HepG2 (cell line): ENCODE results near the gene IKZF4. TPM values are rescaled to one million over a fixed set of nuclear protein-coding genes. Genes with fewer than 3 reads are reported as not detected.
A peak's percentile ranks its signal among the peaks of the same experiment; 100 is the strongest.

ENCODE experiments used
- BCLAF1 ChIP-seq: fragments of 450-650 bp; IDR thresholded peaks from 2 replicates; pipeline ENCODE4 v1.6.1; 2017; ENCODE audit warnings: mild to moderate bottlenecking
- CBFB ChIP-seq: sonication (generic); formaldehyde crosslinking; IDR thresholded peaks from 2 replicates; pipeline ENCODE4 v1.4.0; 2020; ENCODE audit warnings: missing genetic modification reagents
- EED ChIP-seq: sonication (generic); formaldehyde crosslinking; IDR thresholded peaks from 2 replicates; pipeline ENCODE4 v1.5.0; 2020; ENCODE audit warnings: mild to moderate bottlenecking, missing genetic modification reagents
- ETV5 ChIP-seq: IDR thresholded peaks from 2 replicates; pipeline ENCODE4 v1.6.1; 2018; ENCODE audit warnings: missing biosample characterization, missing genetic modification reagents, inconsistent platforms, borderline replicate concordance
- HOXA9 ChIP-seq: sonication (generic); formaldehyde crosslinking; IDR thresholded peaks from 2 replicates; pipeline ENCODE4 v1.8.1; 2022; ENCODE audit warnings: missing genetic modification reagents, mild to moderate bottlenecking, moderate library complexity, borderline replicate concordance
- KLF15 ChIP-seq: sonication (generic); formaldehyde crosslinking; IDR thresholded peaks from 2 replicates; pipeline ENCODE4 v1.8.1; 2023; ENCODE audit warnings: borderline replicate concordance, mild to moderate bottlenecking, inconsistent platforms, missing genetic modification reagents, mixed read lengths
- RXRB ChIP-seq: IDR thresholded peaks from 2 replicates; pipeline ENCODE4 v1.6.1; 2016; ENCODE audit warnings: borderline replicate concordance, missing genetic modification reagents, missing compliant biosample characterization
- SSRP1 ChIP-seq: IDR thresholded peaks from 2 replicates; pipeline ENCODE4 v1.6.1; 2016; ENCODE audit warnings: control low read depth
- STAG1 ChIP-seq: sonication (generic); formaldehyde crosslinking; IDR thresholded peaks from 2 replicates; pipeline ENCODE4 v1.4.0; 2020; ENCODE audit warnings: missing genetic modification reagents
- TBX2 ChIP-seq: sonication (generic); formaldehyde crosslinking; IDR thresholded peaks from 2 replicates; pipeline ENCODE4 v1.5.0; 2020; ENCODE audit warnings: missing genetic modification reagents, mild to moderate bottlenecking, borderline replicate concordance
- THAP7 ChIP-seq: sonication (generic); formaldehyde crosslinking; IDR thresholded peaks from 2 replicates; pipeline ENCODE4 v1.8.1; 2023; ENCODE audit warnings: mild to moderate bottlenecking, missing genetic modification reagents
- XBP1 ChIP-seq: sonication (generic); formaldehyde crosslinking; IDR thresholded peaks from 2 replicates; pipeline ENCODE4 v1.5.0; 2020; ENCODE audit warnings: missing genetic modification reagents
- ZC3H4 ChIP-seq: sonication (generic); formaldehyde crosslinking; IDR thresholded peaks from 2 replicates; pipeline ENCODE4 v1.4.0; 2020; ENCODE audit warnings: missing genetic modification reagents, borderline replicate concordance
- ZFP36L1 ChIP-seq: sonication (generic); formaldehyde crosslinking; IDR thresholded peaks from 2 replicates; pipeline ENCODE4 v1.8.0; 2022; ENCODE audit warnings: mild to moderate bottlenecking, missing genetic modification reagents, moderate library complexity
- ZMYM3 ChIP-seq: sonication (generic); formaldehyde crosslinking; IDR thresholded peaks from 2 replicates; pipeline ENCODE4 v1.5.1; 2020; ENCODE audit warnings: mild to moderate bottlenecking, missing genetic modification reagents
- ZNF12 ChIP-seq: sonication (generic); formaldehyde crosslinking; IDR thresholded peaks from 2 replicates; pipeline ENCODE4 v1.5.0; 2020; ENCODE audit warnings: missing genetic modification reagents
- ZNF274 ChIP-seq: sonication (generic); formaldehyde crosslinking; IDR thresholded peaks from 2 replicates; pipeline ENCODE4 v1.5.1; 2020; ENCODE audit warnings: mild to moderate bottlenecking, missing genetic modification reagents
- ZNF441 ChIP-seq: sonication (generic); formaldehyde crosslinking; IDR thresholded peaks from 2 replicates; pipeline ENCODE4 v1.7.0; 2021; ENCODE audit warnings: missing genetic modification reagents, borderline replicate concordance
- ZNF512B ChIP-seq: sonication (generic); formaldehyde crosslinking; IDR thresholded peaks from 2 replicates; pipeline ENCODE4 v1.5.1; 2020; ENCODE audit warnings: missing genetic modification reagents, mild to moderate bottlenecking, borderline replicate concordance
- ZNF674 ChIP-seq: sonication (generic); formaldehyde crosslinking; IDR thresholded peaks from 2 replicates; pipeline ENCODE4 v1.5.0; 2020; ENCODE audit warnings: low read depth, mild to moderate bottlenecking, missing genetic modification reagents
- ZNF761 ChIP-seq: sonication (generic); formaldehyde crosslinking; conservative IDR thresholded peaks from 2 replicates; pipeline ENCODE4 v1.4.0; 2020; ENCODE audit warnings: mild to moderate bottlenecking, missing genetic modification reagents
- ZNF773 ChIP-seq: sonication (generic); formaldehyde crosslinking; IDR thresholded peaks from 2 replicates; pipeline ENCODE4 v1.4.0; 2020; ENCODE audit warnings: missing genetic modification reagents, borderline replicate concordance
- polyA plus RNA-seq, 8 experiments: library from polyadenylated mRNA; depleted of rRNA in 3 of 8; stranded (reverse) in 7 of 8; unstranded in 1 of 8; fragments of >200 nt; fragmentation: Illumina TruSeq in 4 of 8; extraction: Trizol in 4 of 8; gene quantifications; 2 replicates each; pipeline versions ENCODE4 v1.2.1 to v1.2.3, GENCODE V29; 2011 to 2016; ENCODE audit warnings: low read depth in 4 of 8, missing spikeins in 1 of 8, mixed read lengths in 1 of 8; ENCODE audit not compliant: insufficient read depth in 1 of 8
- total RNA-seq, 5 experiments: library from RNA; depleted of rRNA; stranded (reverse); fragments of >200 nt; fragmentation: Illumina TruSeq; extraction: Trizol; gene quantifications; 2 replicates each; pipeline ENCODE4 v1.2.3, GENCODE V29; 2016; ENCODE audit warnings: low read depth in 1 of 5
- TF ChIP-seq, protein P1 (sequence below): sonication (generic); formaldehyde crosslinking; IDR thresholded peaks from 2 replicates; pipeline ENCODE4 v1.4.0; 2020; ENCODE audit warnings: missing genetic modification reagents

IKZF4 gene
- total and polyA plus RNA-seq, 2 of the 13 experiments (the other 11 are each of a cell fraction or from before 2014, with no cell fraction given): 0.58 to 2.2 TPM

DNA sequence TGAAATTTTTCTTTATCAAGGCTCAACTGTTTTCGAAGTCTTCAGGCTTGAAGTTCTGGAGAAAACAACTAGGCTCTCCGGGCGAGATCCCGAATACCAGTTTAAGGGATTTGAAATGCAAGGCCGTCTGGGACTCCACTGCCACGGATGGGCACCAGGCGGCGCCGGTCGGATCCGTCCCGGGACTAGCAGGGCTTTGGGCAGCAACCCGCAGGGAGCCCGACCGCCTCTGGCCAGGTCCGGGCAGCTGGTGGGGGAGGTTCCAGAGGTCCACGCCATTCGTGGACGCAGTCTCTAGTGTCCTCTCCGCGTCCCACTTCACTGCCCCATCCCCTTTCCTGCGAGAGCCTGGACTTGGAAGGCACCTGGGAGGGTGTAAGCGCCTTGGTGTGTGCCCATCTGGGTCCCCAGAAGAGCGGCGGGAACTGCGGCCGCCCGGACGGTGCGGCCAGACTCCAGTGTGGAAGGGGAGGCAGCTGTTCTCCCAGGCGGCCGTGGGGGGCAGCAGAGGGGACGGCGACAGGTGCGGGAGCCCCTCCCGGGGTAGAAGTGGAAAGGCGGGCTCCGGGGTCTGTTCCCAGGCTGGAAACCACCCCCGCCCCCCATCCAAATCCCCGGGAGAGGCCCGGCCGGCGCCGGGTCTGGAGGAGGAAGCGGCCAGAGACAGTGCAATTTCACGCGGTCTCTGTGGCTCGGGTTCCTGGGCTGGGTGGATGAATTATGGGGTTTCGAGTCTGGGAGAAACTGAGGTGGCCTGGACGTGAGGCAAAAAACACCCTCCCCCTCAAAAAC, 58.3 kb downstream of the IKZF4 start (continued):
- TF ChIP-seq ZNF512B (CRISPR knock-in tag) (peak; percentile 30; the same call in 1 of the 2 replicates), ZMYM3 (CRISPR knock-in tag) (peak; percentile 53; the same call in 1 of the 2 replicates), THAP7 (CRISPR knock-in tag) (no peak), HOXA9 (CRISPR knock-in tag) (no peak), STAG1 (peak; percentile 47), SSRP1 (CRISPR knock-in tag) (no peak), TBX2 (peak; percentile 48; the same call in 1 of the 2 replicates), ZFP36L1 (CRISPR knock-in tag) (no peak), ZNF761 (CRISPR knock-in tag) (no peak), ZNF441 (no peak), EED (CRISPR knock-in tag) (no peak), ZNF773 (CRISPR knock-in tag) (no peak), ZNF674 (no peak), ZNF12 (CRISPR knock-in tag) (no peak), BCLAF1 (no peak), ZC3H4 (CRISPR knock-in tag) (peak; percentile 81), RXRB (CRISPR knock-in tag) (peak; percentile 18; the same call in 1 of the 2 replicates), ZNF274 (peak; percentile 66; the same call in 1 of the 2 replicates), XBP1 (CRISPR knock-in tag) (no peak), KLF15 (peak; percentile 72; the same call in 1 of the 2 replicates), CBFB (CRISPR knock-in tag) (peak; percentile 53), ETV5 (peak; percentile 43; the same call in 1 of the 2 replicates)
- TF ChIP-seq, protein P1, sequence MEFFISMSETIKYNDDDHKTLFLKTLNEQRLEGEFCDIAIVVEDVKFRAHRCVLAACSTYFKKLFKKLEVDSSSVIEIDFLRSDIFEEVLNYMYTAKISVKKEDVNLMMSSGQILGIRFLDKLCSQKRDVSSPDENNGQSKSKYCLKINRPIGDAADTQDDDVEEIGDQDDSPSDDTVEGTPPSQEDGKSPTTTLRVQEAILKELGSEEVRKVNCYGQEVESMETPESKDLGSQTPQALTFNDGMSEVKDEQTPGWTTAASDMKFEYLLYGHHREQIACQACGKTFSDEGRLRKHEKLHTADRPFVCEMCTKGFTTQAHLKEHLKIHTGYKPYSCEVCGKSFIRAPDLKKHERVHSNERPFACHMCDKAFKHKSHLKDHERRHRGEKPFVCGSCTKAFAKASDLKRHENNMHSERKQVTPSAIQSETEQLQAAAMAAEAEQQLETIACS: no peak
